ENCODE results near the gene FAM98C. TPM values are rescaled to one million over a fixed set of nuclear protein-coding genes. Genes with fewer than 3 reads are reported as not detected.

The FAM98C gene
- total RNA-seq, 3 donors from 2014 or later = 24.1 to 42.3 (median 30.1) TPM

DNA sequence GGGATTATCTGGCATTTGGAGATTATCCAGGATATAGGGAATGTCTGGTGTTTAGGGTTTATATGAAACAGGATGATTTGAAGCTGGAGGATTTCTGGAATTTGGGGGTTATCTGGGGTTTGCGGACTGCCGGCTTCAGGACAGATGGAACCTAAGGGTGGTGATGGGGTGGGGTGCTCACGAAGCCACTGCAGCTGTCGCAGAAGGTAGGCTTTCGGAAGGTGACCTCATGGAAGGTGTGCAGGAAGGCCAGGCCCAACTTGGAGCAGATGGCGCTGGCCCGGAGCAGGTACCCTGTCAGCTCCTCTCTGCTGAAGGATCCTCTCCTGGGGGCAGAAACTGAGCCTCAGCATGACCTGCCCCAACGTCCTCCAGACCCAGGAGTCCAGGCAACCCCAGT lies 9.6 kb downstream of the FAM98C start:
- ATAC-seq = no peak
- TF ChIP-seq, protein P1, sequence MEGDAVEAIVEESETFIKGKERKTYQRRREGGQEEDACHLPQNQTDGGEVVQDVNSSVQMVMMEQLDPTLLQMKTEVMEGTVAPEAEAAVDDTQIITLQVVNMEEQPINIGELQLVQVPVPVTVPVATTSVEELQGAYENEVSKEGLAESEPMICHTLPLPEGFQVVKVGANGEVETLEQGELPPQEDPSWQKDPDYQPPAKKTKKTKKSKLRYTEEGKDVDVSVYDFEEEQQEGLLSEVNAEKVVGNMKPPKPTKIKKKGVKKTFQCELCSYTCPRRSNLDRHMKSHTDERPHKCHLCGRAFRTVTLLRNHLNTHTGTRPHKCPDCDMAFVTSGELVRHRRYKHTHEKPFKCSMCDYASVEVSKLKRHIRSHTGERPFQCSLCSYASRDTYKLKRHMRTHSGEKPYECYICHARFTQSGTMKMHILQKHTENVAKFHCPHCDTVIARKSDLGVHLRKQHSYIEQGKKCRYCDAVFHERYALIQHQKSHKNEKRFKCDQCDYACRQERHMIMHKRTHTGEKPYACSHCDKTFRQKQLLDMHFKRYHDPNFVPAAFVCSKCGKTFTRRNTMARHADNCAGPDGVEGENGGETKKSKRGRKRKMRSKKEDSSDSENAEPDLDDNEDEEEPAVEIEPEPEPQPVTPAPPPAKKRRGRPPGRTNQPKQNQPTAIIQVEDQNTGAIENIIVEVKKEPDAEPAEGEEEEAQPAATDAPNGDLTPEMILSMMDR (IDR thresholded peaks at IDR 0.05) = no peak
- Histone ChIP-seq H3K36me3 (ENCODE audit: low read depth) (no peaks in the 10 kb centered on the region), H3K9me3 (no peaks in the 10 kb centered on the region), H3K4me1 (ENCODE audit: low read depth) (no peaks in the 10 kb centered on the region), H3K4me3 (no peak overlapping the region)
- intact Hi-C loops (cut with DNase I, micrococcal nuclease) = no loop called here
- no peak for DNase-seq

DNA sequence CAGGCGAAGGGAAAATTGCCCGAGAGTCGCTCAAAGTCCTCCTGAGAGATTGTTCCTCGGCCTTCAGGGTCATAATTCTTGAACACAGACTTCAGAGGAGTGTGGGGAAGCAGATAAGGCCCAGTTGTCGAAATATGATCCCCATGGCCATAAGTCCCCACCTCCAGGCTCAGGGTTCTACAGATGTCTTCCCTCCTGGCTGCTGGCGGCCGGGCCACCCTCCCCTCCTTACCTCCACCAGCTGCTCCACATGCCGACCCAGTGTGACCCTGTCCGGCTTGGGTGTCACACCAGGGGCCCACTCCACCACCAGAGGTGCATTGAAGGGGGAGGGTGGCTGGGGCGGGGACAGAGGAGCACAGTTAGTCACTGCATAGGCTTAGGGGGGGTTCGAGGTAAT lies 10.1 kb downstream of the FAM98C start:
- Histone ChIP-seq H3K9me3 (no peaks in the 10 kb centered on the region), H3K4me1 (ENCODE audit: low read depth) (peaks cover 3% of the 10 kb centered on the region), H3K36me3 (ENCODE audit: low read depth) (no peaks in the 10 kb centered on the region), H3K4me3 (no peak overlapping the region)
- DNase-seq = no peak
- TF ChIP-seq, protein P1 (IDR thresholded peaks at IDR 0.05) = no peak
- intact Hi-C loops (cut with DNase I, micrococcal nuclease) = no loop called here
- ATAC-seq = no peak

DNA sequence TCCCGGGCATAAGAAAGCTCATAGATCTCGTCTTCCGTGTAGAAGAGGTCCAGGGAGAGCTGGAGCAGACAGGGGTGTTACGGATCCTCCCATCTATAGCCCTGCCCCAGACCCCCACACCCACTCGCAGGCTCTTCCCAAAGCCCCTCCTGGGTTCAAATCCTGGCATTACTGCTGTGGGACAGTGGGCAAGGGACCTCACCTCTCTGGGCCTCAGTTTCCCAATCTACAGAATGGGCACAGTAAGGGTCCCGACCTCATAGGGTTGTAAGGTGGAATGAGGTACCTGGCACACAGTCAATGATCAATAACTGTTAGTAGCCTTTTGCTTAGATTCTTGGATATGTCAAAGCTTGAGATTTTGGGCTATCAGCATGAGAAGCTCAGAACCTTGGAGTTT lies 10.5 kb downstream of the FAM98C start:
- TF ChIP-seq, protein P1 (IDR thresholded peaks at IDR 0.05) = no peak
- ATAC-seq (no peak), DNase-seq (no peak)
- intact Hi-C loops (cut with DNase I, micrococcal nuclease) = no loop called here
- Histone ChIP-seq H3K4me1 (ENCODE audit: low read depth) (peaks cover 8% of the 10 kb centered on the region), H3K9me3 (no peaks in the 10 kb centered on the region), H3K36me3 (ENCODE audit: low read depth) (no peaks in the 10 kb centered on the region), H3K4me3 (no peak overlapping the region)

DNA sequence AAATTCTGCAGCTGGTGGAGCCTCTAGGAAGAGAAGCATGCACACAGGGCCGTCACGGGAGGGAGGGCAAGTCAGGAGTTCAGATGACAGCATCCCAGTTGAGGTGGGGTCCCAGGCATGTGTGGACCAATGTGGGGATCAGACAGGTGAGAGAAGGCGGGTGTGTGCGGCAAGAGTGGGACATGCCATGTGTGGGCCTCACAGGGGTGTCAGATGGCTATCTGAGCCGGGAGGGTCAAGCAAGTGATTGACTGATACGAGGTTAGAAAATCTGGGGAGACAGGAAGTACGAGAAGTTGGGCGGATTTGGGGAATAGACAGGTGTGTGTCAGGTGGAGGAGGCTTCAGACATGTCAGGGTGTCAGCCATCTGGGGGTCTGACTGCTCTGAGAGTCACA lies 14.3 kb downstream of the FAM98C start:
- H3K4me1 ChIP-seq (ENCODE audit: low read depth) = peaks cover 8% of the 10 kb centered on the region
- H3K36me3 ChIP-seq (ENCODE audit: low read depth) = no peaks in the 10 kb centered on the region
- TF ChIP-seq, protein P1 (IDR thresholded peaks at IDR 0.05) = no peak
- intact Hi-C loops (cut with DNase I, micrococcal nuclease) = no loop called here
- ATAC-seq = no peak
- H3K4me3 ChIP-seq = no peak overlapping the region
- no peak for DNase-seq
- H3K9me3 ChIP-seq = no peaks in the 10 kb centered on the region

- H3K9me3 ChIP-seq = no peaks in the 10 kb centered on the region
- H3K36me3 ChIP-seq (ENCODE audit: low read depth) = no peaks in the 10 kb centered on the region
- TF ChIP-seq, protein P1 (IDR thresholded peaks at IDR 0.05) = no peak
- intact Hi-C loops (cut with DNase I, micrococcal nuclease) = no loop called here
- peaks cover 8% of the 10 kb centered on the region for H3K4me1 ChIP-seq (ENCODE audit: low read depth)
- DNase-seq (peak; percentile 66 to 86 (median 72)), ATAC-seq (peak; percentile 91)
- H3K4me3 ChIP-seq = no peak overlapping the region
Observed at GRCh38 chr19:38417544-38418506, 14.9 kb downstream of the FAM98C start.
